ENCODE results near the gene VPS13D.

- no peak for TF ChIP-seq CTCF (IDR thresholded peaks at IDR 0.05)
- TF ChIP-seq EZH2phosphoT487 (IDR thresholded peaks at IDR 0.05; ENCODE audit: borderline replicate concordance, low read depth) = no peak
- no peak for TF ChIP-seq RCOR1 (IDR thresholded peaks at IDR 0.05; ENCODE audit: low read length)
- no peak for TF ChIP-seq POLR2AphosphoS5 (IDR thresholded peaks at IDR 0.05; ENCODE audit: low read depth, low read length)
- TF ChIP-seq, protein P1, sequence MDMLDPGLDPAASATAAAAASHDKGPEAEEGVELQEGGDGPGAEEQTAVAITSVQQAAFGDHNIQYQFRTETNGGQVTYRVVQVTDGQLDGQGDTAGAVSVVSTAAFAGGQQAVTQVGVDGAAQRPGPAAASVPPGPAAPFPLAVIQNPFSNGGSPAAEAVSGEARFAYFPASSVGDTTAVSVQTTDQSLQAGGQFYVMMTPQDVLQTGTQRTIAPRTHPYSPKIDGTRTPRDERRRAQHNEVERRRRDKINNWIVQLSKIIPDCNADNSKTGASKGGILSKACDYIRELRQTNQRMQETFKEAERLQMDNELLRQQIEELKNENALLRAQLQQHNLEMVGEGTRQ (IDR thresholded peaks at IDR 0.05; ENCODE audit: borderline replicate concordance, low read depth, low read length) = no peak
- TF ChIP-seq EP300 (IDR thresholded peaks at IDR 0.05; ENCODE audit: borderline replicate concordance in 1 of 2, low read depth in 1 of 2, low read length in 1 of 2) = no peak
- TF ChIP-seq RFX5 (IDR thresholded peaks at IDR 0.05; ENCODE audit: low read length) = no peak
- no peak for TF ChIP-seq IRF3 (IDR thresholded peaks at IDR 0.05; ENCODE audit: low read depth, low read length)
- no peak for TF ChIP-seq TCF12 (IDR thresholded peaks at IDR 0.05)
These were observed 86.5 kb downstream of the VPS13D start for GRCh38 chr1:12316331-12316730.

All from SK-N-SH (cell line).